NCI-H510A treated with DMSO at 0.1 percent for 48 hours (cell line): Measurements from ENCODE around the gene FBXO47.

Experiments
- DNase-seq: peaks from one replicate; lab custom pipeline; 2025; lab: John Stamatoyannopoulos, UW

FBXO47 gene, protein sequence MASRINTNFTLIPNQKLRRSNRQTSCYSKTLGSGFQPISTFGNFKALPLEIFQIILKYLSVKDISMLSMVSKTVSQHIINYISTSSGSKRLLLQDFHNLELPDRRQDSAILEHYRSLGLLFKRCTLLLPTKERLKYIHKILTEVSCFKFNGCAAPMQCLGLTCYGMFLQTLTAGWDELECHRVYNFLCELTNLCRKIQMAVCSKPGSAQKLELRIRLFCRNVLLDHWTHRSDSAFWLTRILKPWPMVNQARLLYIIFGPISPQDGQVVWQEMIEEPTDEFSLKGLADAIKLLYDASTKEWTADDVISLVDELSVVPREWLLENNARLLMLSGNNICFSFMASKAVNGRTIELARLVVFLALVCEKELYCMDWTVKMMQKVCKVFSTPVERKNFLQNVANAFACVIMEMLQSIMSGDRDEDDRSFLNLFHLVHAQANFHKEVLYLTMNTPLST

DNA sequence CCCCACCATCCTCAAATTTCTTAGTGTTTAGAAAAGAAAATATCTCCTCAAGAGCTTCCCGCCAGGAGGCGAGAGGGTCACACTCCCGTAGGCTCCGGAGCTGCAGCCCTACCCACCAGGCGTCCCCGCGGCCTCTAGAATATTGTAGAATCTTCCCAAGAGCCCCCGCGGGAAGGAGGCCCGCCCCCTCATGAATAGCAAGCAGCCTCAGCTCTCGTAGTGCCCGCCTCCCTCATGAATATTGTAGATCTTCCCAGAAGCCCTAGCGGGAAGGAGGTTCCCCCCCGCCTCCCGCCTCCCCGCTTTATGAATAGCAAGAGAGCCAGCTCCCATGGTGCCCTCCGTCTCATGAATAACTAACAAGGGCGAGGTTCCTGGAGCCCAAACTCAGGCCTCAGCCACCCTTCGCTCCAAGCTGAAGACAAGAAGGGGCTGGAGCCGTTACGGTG lies at the start of gene FBXO47:
TSS of gene FBXO47 (minus strand) at position 114 of the 449 bp plus-strand sequence. CDS start 4,378 bp downstream, outside the sequence.
- no peak for DNase-seq

DNA sequence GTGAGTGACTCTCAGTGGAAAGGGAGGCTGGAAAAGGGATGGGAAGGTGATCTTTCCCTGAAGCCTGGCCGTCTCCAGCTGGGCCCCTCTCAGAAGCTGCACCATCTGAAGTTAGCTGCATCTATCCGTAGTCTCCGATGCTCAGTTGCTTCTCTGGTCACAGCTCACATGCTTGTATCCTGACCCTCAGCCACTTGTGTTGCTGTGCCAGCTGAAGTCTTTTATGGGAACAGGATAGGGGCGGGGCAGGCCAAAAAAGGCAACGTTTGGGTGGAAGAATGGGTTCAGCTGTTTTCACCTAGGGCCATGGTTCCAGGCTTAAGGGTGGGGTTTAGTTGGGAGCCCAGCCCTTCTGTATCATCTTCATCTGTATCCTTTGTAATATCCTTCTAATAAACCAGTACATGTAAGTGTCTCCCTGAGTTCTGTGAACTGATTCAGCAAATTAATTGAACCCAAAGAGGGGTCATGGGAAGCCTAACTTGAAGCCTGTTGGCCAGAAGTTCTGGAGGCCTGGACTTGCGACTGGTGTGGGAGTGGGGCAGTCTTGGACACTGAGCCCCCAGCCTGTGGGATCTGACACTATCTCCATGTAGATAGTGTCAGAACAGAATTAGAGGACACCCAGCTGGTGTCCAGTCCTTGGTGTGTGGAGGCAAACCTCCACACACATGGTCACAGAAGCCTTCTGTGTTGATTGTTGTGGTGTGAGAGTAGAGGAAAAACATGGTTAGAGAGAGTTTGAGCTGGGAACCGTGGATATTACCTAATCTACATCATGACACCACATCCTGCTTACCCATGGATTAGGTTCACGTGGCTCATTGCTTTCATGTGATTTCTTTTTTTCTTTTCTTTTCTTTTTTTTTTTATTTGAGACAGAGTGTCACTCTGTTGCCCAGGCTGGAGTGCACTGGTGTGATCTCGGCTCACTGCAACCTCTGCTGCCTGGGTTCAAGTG lies 49.3 kb upstream of the FBXO47 start:
- DNase-seq: no peak

DNA sequence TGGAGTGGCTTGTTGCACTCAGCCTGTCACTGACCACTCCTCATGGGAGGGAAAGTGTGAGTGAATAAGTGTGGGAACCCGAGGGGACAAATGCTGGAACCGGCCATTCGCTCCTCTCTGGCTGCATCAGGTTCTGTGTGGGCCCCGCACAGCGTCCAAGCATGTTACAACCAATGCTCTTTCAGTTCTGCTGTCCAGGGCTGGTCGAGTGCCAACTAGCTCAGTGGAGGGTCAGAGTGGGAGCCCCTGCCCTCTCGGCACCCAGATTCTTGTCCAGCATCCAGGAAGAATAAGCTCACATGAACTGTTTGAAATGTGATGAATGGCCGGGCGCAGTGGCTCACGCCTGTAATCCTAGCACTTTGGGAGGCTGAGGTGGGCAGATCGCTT lies 48.3 kb upstream of the FBXO47 start:
- DNase-seq: no peak

DNA sequence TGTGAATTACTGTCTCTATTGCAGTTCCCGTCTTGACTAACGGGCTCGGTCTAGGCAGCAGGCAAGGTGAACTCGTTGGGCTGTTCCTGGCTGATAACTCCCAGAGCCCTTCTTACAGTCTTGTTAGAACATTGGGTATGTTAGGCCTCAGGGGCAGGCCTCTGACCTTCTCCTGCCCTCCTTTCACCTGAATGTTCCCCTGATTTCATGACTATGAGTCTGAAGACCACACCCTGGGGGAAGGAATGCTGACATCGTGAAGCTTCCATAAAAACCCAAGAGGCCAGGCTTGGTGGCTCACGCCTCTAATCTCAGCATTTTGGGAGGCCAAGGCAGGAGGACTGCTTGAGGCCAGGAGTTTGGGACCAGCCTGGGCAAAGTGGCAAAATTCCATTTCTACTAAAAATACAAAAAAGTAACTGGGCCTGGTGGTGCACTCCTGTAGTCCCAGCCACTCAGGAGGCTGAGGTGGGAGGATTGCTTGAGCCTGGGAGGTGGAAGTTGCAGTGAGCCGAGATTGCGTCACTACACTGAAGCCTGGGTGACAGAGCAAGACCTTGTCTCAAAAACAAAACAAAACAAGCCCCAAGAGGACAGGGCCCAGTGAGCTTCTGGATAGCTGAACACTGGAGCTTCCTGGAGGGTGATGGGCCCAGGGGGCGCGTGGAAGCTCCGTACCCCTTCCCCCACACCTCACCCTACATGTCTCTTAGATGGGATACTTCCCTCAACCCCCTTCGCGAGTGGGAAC lies 47.8 kb upstream of the FBXO47 start:
- DNase-seq: no peak

DNA sequence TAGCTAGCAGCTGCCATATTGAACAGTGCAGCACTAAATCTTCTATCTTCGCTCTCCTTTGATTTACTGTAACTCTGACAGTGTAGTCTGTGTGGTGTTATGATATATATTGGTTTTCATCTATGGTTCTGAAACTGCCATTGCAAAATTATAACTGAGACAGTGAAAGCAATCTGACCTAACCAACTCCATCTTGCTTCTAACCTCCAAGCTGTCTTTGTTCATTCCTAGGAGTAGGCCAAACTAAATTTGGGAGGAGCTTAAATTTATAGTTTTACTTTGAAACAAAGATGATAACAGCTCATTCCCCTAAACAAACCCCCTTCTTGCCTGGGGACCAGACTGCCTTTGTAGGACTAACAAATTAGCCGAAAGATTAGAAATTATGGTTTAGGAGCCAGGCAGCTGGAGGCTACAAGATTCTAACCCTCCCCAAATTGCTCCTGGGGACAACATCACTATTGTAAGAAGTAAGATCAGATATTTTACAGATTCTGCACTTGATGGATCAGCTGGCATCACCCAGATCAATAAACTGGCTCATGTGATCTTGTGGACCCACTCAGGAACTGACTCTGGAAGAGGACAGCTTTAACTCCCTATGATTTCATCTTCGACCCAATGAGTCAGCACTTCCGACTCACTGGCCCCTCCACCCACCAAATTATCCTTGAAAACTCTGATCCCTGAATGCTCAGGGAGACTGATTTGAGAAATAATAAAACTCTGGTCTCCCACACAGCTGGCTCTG lies 47.0 kb upstream of the FBXO47 start:
- no peak for DNase-seq

DNA sequence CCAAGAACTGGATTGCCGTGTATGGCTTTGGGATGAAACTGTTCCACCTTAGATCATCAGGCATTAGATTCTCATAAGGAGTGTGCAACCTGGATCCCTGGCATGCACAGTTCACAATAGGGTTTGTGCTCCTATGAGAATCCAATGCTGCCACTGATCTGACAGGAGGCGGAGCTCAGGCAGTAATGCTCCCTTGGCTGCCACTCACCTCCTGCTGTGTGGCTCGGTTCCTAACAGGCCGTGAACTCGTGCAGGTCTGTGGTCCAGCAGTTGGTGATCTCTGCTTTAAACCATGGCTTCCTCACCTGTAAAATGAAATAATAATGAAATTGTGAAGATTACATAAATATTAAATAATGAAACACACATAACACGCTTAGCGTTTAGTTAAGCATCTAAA lies 45.5 kb upstream of the FBXO47 start:
- DNase-seq: no peak

DNA sequence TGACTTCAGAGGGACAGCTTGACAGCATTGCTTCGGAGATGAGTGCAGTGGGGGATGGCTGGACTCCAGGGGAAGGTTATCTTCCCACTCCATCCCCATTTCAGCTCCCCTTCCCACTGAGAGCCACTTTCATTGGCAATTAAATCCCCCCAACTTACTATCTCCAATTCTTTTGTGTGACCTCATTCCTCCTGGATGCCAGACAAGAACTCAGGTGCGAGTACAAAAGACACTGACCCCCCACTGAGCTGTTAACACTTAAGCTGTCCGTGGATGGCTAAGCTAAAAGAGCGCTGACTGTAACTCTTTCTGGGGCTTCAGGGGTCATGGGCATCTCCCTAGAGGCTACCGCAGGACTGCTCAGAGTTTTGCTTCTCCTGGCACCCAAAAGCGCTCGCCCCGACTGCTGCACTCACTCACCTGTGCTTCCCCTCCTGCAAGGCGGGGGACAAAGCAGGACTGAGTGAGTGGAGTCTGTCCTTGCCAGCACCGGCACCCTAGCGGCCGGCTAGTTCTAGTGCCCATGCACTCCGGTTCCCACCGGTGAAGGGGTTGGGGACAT lies 44.8 kb upstream of the FBXO47 start:
- DNase-seq: no peak

DNA sequence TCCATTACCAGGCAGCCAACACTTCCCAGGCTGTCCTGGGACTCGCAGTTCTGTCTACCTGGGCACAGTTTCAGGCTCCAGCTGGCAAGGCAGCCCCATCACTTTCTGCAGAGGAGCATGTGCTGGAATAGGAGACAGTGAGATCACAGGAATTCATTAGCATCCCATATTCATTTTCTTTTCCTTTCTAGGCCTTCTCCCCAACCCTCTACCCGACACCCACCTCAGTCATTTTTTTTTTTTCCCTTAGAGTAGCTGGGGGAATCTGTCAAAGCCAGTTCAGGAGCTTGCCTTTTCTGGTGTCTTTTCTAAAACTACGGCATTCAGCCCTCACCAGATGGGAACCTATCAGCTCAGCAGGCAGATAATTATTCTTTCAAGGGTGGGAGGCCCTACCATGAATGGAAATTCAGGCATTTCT lies 42.4 kb upstream of the FBXO47 start:
- no peak for DNase-seq

DNA sequence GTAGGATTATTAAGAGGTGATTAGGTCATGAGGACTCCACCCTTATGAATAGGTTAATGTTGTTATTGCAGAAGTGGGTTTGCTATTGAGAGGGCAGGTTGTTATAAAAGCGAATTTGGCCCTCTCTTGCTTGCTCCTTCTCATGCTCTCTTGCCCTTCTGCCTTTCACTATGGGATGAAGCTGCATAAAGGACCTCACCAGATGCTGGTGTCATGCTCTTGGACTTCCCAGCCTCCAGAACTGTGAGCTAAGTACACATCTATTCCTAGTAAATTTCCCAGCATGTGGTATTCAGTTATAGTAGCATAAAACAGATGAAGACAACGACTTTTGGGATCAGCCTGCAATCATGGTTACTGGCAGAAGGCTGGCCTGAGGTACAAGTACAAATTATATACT lies 41.4 kb upstream of the FBXO47 start:
- no peak for DNase-seq

DNA sequence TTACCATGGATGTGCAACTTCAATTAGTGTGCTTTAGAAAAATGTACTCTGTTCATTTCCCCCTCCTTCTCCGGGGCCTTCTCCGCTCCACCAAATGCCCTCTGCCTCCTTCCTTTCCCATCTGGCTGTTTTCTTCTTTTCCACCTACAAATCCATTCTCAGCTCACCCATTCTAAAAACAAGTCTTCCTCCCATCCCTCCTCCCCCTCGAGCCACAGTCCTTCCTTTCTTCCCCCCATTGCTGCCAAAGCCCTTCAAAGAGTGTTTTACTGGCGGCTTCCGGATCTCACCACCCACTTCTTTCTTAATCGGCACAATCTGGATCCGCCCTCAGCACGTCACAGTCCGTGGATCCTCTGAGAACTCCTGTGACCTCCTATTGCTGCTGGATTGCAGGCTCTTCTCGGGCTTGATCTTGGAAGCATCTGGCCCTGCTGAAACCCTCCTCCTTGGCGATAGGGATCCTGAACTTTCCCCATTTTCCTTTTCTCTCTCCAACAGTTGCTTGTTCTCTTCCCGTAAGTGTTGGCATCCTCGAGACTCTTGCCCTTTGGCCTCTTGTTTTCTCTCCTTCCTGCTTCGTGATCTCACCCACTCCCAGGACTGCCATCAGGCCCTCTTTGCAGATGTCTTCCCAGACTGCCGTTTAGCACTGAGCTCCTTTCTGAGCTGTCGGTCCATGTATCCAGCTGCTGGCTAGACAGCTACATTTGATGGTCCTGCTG lies 36.0 kb upstream of the FBXO47 start:
- DNase-seq: no peak

DNA sequence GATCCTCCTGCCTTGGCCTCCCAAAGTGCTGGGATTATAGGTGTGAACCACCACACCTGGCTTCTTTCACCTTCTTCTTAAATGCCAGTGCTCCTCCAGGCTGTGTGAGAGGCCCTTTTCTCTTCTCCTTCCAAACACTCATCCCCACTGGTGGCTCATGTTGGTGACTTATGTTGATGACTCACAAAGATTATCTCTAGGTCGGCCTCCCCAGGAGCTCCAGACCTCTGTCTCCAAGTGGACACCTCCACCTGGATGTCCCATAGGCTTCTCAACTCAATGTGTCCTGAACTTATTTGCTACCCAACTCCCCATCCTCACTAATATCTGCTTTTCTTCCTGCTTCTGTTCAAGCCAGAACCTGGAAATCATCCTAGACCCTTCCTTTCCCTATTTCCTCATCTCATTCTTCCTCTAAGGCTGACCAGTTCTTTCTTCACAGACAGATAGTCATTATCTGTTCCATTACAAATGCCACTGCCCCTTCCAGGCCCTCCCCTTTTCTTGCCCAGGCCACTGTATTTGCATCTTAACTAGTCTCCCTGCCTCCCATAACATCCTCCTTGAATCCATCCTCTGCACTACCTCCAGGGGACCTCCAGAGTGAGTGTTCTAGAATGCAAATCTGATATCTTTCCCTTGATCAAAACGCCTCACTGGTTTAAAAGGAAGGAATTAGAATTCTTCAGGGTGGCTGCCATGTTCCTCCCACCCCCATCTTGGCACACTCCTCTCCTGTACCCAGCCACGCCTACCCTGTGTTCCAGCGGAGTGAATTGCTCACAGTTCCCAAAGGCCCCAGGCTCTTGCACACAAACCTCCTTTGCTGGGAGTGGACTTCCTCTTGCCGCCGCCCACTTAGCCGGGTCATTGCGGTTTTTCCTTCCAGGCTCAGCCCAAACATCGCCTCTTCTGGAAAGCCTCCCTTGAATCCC lies 34.8 kb upstream of the FBXO47 start:
- DNase-seq: no peak

DNA sequence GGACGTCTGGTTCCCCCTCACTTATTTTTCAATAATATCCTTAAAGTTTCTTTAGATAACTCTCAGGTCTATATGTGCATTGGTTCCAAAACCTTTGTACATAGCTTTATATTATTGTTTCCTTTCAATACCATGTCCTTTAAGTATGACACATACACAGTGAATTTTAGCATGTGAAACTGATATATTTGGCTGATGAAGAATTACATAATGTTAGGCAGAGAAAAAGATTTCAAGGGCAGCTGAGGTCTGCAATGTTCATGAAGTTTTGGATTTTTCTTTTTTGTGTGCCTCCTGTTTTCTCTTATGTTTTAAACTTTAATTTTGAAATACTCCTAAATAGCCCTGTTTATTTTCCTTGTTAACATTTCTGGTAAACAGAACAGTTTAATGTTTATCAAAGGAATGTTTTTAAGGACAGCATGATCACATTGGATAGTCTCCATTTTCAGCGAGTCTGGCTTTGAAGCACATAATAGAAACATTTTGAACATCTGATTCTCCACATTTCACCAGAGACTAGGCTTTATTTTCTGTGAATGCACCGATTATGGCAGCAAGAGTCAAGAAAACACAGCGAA lies 32.9 kb upstream of the FBXO47 start:
- DNase-seq: no peak

DNA sequence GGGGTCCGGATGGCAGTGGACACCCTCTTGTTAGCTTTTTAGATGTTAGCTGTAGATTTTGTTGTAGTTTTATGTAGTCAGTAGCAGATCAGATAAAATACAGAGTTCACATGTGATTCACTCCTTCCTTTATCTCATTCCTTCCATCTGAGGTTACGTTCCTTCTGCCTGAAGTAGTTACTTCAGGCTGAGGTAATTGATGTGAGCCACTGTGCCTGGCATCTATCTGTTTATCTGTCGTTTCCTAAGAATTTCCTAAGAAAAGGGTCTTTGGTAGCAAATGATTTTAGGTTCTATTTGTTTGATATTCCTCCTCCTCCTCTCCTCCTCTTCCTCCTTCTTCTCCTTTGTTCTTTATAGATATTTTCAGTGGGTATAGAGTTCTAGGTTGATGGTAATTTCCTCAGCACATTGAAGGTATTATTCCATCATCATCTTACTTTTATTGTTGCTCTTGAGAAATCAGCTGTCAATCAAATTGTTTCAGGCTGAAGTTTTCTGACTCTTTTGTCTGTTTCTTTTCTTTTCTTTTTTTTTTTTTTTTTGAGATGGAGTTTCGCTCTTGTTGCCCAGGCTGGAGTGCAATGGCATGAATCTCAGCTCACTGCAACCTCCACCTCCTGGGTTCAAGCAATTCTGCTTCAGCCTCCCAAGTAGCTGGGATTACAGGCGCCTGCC lies 29.6 kb upstream of the FBXO47 start:
- no peak for DNase-seq

DNA sequence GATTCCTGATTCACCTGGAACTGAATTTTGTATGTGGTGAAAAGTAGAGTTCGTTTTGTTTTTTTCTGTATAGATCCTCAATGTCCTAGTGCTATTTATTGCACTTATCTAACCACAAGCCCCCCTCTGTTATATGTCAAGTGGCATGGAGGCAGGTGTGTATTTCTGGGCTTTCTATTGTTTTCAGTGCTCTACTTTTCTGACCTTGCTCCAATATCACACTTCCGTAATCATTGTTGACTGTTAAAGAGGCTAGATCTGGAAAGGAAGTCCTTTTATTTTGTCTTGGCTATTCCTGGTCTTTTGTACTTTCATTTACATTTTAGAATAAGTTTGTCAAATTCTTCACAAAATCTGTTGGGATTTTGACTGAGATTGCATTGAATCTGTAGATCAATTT lies 26.8 kb upstream of the FBXO47 start:
- no peak for DNase-seq

DNA sequence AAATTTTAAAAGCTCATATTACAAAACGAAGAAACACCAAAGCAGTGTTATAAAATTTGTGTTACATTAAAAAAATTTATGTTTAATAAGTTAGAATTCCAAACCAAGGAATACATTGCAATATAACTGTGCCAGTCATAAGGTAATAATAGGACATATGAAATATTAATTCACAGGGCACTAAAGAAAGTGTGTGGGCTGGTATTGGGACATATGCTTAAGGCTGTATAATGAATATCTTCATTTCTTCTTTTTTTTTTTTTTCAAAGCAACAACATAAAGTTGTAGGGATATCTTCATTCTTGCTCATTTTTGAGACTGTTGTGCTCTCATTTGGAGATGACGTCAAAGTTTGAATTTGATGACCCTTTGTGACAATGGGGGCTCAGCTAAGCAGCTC lies 17.5 kb upstream of the FBXO47 start:
- DNase-seq: no peak

DNA sequence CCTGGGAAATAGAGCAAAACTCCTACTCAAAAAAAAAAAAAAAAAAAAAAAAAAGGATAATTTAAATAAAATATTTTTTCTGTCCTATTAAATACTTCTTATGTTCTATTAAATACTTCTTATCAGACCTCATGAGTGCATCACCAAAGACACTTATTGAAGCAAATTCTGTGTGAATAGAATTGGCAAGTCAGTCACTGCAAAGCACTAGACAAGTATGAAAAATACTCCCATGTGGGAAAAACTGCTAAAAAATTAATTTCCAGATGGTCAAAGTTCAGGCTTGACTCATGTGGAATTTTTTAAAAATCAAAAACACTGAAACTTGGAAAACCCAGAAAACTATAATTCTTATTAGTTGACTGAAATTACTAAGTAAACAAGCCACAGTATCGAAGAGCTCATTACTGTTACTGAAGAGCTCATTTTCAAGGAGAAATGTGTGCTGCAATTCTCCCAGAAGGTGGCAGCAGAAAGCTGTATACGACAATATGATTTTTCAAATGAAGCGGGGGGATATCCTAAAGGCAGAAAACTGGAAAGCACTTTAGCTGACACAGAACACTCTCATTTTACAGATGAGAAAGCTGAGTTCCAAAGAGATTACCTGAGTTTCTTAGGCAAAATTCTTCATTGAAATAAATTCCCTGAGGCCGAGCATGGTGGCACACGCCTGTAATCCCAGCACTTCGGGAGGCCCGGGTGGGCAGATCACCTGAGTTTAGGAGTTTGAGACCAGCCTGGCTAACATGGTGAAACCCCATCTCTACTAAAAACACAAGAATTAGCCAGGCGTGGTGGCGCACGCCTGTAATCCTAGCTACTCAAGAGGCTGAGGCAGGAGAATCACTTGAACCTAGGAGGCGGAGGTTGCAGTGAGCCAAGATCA lies 15.9 kb upstream of the FBXO47 start:
- peak; percentile 69 for DNase-seq

DNA sequence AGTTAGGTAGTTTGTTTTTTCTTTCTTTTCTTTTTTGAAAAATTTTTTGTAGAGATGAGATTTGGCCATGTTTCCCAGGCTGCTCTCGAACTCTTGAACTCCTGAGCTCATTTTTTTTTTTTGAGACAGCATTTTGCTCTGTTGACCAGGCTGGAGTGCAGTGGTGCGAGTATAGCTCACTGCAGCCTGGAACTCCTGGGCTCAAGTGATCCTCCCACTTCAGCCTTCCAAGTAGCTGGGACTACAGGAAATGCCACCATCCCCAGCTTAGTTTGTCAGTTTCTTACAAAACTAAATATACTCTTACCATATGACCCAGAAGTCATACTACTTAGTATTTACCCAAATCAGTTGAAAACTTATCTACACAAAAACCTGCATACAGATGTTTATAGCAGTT lies 14.4 kb upstream of the FBXO47 start:
- no peak for DNase-seq
